Left lung (tissue), 10 donors: ENCODE measurements around the gene NQO1. TPM values are rescaled to one million over a fixed set of nuclear protein-coding genes. Genes with fewer than 3 reads are reported as not detected.

ENCODE experiments used
- ATAC-seq: fragments of 200-7000 bp; cut with Tn5 transposase; one replicate; pipeline ENCODE4 v1.9.1; 2020; ENCODE audit warnings: moderate library complexity
- DNase-seq, 4 donors: peaks; one replicate each; pipeline ENCODE4 v3.0.0-alpha.2; 2013 to 2020
- H3K27ac ChIP-seq, 2 donors: fragments of 200-600 bp; sonication (generic) in 1 of 2; one replicate each; pipeline versions ENCODE4 v1.5.0 to v1.8.0; 2020 to 2021
- H3K27me3 ChIP-seq, 2 donors: fragments of 200-600 bp; sonication (generic) in 1 of 2; one replicate each; pipeline versions ENCODE4 v1.5.0 to v1.8.0; 2020 to 2021
- H3K36me3 ChIP-seq, 2 donors: fragments of 200-600 bp; sonication (generic) in 1 of 2; one replicate each; pipeline versions ENCODE4 v1.5.0 to v1.8.0; 2020 to 2021
- H3K4me1 ChIP-seq, 2 donors: fragments of 200-600 bp; one replicate each; pipeline ENCODE4 v1.8.0; 2021
- H3K4me3 ChIP-seq, 2 donors: fragments of 200-600 bp; sonication (generic) in 1 of 2; one replicate each; pipeline versions ENCODE4 v1.5.0 to v1.8.0; 2020 to 2021; ENCODE audit warnings: mild to moderate bottlenecking in 1 of 2
- H3K9me3 ChIP-seq, 2 donors: fragments of 200-600 bp; sonication (generic) in 1 of 2; one replicate each; pipeline versions ENCODE4 v1.5.0 to v1.8.0; 2020 to 2021
- intact Hi-C, 2 donors: fragments of 100-400 bp; cut with DNase I; formaldehyde crosslinking; loops; one replicate each; pipeline versions ENCODE4 v1.11.2 to v1.14.2; 2022
- polyA plus RNA-seq, 6 donors: library from polyadenylated mRNA; unstranded; fragments of 120-200 nt; gene quantifications; one replicate each; pipeline ENCODE4 v1.2.1, GENCODE V29; 2013; ENCODE audit not compliant: insufficient read length in 6 of 6
- total RNA-seq, 2 donors: library from RNA; stranded (reverse); fragmentation: NEBNext Ultra II Directional; extraction: Animal tissue kit (Norgen Biotek cat#: 25700); gene quantifications; one replicate each; pipeline ENCODE4 v1.2.1, GENCODE V29; 2021
- TF ChIP-seq, protein P1 (sequence below), 2 donors: fragments of 200-600 bp; sonication (generic) in 1 of 2; IDR thresholded peaks; one replicate each; pipeline versions ENCODE4 v1.5.0 to v1.8.0; 2021; ENCODE audit warnings: antibody characterized with exemption in 2 of 2
- donor health status: DM: no; HTN: yes; CAD: no.
- donor health status: DM: no; HTN: no; CAD: no.

The NQO1 gene
- total and polyA plus RNA-seq, 8 donors: 9.4 to 78.4 (median 14.2) TPM

DNA sequence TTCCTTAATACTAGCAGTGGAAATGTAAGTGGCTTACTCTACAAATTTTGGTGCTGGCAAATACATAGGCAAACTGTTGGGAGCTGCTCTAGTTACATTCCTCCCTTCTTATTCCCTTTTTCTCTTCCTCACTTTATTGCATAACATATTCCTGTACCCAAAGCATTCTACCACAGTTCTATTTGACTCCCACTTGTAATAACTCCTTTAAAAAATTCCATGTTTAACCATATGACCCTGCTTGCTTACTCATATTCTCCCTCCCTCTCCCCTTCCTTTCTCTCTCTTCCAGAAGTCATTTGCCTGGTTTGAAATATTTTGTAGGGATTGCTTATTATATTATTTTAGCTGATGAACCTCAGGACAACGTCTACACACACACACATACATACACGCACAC is 22.7 kb downstream of the NQO1 start:
- intact Hi-C loops: loop anchor here in 1 of 2 donors (10.0 kb wide), 1 partner anchor 51 kb away; the partner anchor contains the start of gene NOB1
- Histone ChIP-seq H3K4me3 (no peak overlapping the region), H3K27me3 (no peaks in the 10 kb centered on the region), H3K9me3 (no peaks in the 10 kb centered on the region), H3K27ac (no peak overlapping the region), H3K4me1 (no peaks in the 10 kb centered on the region), H3K36me3 (peaks cover 0 to 25% of the 10 kb centered on the region in 2 donors)
- peak; percentile 43 for ATAC-seq
- TF ChIP-seq, protein P1, sequence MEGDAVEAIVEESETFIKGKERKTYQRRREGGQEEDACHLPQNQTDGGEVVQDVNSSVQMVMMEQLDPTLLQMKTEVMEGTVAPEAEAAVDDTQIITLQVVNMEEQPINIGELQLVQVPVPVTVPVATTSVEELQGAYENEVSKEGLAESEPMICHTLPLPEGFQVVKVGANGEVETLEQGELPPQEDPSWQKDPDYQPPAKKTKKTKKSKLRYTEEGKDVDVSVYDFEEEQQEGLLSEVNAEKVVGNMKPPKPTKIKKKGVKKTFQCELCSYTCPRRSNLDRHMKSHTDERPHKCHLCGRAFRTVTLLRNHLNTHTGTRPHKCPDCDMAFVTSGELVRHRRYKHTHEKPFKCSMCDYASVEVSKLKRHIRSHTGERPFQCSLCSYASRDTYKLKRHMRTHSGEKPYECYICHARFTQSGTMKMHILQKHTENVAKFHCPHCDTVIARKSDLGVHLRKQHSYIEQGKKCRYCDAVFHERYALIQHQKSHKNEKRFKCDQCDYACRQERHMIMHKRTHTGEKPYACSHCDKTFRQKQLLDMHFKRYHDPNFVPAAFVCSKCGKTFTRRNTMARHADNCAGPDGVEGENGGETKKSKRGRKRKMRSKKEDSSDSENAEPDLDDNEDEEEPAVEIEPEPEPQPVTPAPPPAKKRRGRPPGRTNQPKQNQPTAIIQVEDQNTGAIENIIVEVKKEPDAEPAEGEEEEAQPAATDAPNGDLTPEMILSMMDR (IDR thresholded peaks at IDR 0.05): no peak
- DNase-seq: no peak

DNA sequence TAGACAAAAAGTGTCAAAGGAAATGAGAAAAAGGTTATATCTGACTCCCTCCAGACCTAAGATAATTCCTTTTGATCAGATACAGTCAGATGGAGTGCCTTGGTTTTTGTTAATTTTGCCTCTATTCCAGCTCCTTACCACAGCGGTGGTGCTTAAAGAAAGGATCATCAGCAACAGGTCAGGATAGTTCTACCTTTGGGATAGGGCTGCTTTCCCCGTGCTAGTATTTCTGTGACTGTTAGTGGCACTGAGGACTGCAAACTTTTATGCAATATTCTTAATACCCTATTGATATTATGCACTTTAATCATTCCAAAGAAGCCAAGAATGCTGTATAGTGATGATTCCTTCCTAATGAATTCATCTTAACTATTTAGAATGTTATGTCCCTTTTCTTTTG is 24.5 kb downstream of the NQO1 start:
- intact Hi-C loops: loop anchor here in 1 of 2 donors (10.0 kb wide), 1 partner anchor 53 kb away; the partner anchor contains the start of gene NOB1
- no peak for ATAC-seq

DNA sequence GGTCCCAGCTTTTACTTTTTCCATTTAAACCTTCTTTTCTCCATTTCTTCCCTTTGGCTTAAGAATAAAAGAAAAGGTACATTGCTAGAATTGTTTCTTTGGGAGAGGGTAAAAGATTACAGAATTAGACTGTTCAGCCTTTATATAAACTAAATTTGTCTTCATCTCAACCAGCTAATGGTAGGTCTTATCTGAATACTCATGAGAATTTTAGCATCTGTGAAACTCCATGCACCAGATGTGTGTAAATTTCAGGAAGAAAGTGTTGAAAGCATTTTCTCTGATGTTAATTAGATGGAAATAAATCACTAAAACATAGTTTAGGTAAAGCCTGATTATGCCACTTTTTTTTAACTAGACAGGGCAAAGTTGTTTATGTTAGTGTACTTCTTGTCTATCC is 24.9 kb downstream of the NQO1 start:
- H3K36me3 ChIP-seq: peaks cover 0 to 30% of the 10 kb centered on the region in 2 donors
- no peaks in the 10 kb centered on the region for H3K9me3 ChIP-seq
- H3K4me1 ChIP-seq: no peaks in the 10 kb centered on the region
- no peak overlapping the region for H3K4me3 ChIP-seq
- DNase-seq (no peak), ATAC-seq (no peak)
- intact Hi-C loops: loop anchor here in 1 of 2 donors (10.0 kb wide), 1 partner anchor 53 kb away; the partner anchor contains the start of gene NOB1
- TF ChIP-seq, protein P1 (IDR thresholded peaks at IDR 0.05): no peak
- H3K27me3 ChIP-seq: no peaks in the 10 kb centered on the region
- no peak overlapping the region for H3K27ac ChIP-seq

More for the DNA sequence above, 24.5 kb downstream of the NQO1 start:
- TF ChIP-seq, protein P1 (IDR thresholded peaks at IDR 0.05): no peak
- Histone ChIP-seq H3K36me3 (peaks cover 0 to 26% of the 10 kb centered on the region in 2 donors), H3K4me3 (no peak overlapping the region), H3K27ac (no peak overlapping the region), H3K4me1 (no peaks in the 10 kb centered on the region), H3K9me3 (no peaks in the 10 kb centered on the region), H3K27me3 (no peaks in the 10 kb centered on the region)
- no peak for DNase-seq

DNA sequence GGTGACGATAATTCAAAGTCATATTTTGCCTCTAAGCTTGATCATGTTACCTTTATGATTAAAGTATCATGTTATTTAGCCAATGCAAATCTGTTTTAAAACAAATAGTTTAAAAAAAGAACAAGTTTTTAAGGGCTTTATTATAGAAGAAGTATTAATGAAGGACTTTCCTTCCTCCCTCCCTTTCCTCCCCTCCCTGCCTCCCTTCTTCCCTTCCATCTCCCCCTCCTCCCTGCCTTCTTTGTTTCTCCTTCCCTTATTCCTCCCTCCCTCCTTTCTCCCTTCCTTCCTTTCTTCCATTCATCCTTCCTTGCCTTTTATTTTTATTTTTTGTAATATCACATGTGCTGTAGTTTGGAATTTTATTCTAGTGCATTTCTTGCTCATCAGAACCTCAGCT is 26.4 kb downstream of the NQO1 start:
- no peaks in the 10 kb centered on the region for H3K4me1 ChIP-seq
- peaks cover 0 to 45% of the 10 kb centered on the region in 2 donors for H3K36me3 ChIP-seq
- H3K9me3 ChIP-seq: no peaks in the 10 kb centered on the region
- no peak for ATAC-seq
- intact Hi-C loops: loop anchor here in 1 of 2 donors (10.0 kb wide), 1 partner anchor 55 kb away; the partner anchor contains the start of gene NOB1
- H3K27ac ChIP-seq: no peak overlapping the region
- TF ChIP-seq, protein P1 (IDR thresholded peaks at IDR 0.05): no peak
- DNase-seq: no peak
- H3K27me3 ChIP-seq: no peaks in the 10 kb centered on the region
- no peak overlapping the region for H3K4me3 ChIP-seq

DNA sequence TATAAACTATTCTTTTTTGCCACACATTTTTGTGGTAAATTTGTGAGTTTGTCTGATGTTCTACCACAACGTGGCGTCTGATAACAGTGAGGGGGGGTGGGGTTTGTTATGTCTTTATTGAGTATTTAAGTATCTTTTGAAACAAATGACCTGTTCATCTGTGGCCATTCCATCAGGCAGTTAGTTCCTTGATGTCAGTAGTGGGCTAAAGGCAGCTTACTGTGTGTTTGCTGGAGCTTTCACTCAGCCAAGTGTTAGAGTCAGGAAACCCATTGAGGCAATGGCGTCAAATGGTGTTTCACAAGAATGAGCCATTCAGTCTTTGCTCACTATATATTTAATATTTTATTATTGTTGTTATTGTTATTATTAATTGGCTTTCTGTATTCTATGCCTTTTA is 28.0 kb downstream of the NQO1 start:
- peaks cover 0 to 60% of the 10 kb centered on the region in 2 donors for H3K36me3 ChIP-seq
- intact Hi-C loops: no loop called here

More for the DNA sequence above, 28.0 kb downstream of the NQO1 start:
- no peak overlapping the region for H3K27ac ChIP-seq
- H3K4me3 ChIP-seq: no peak overlapping the region
- H3K9me3 ChIP-seq: no peaks in the 10 kb centered on the region
- H3K27me3 ChIP-seq: no peaks in the 10 kb centered on the region
- TF ChIP-seq, protein P1 (IDR thresholded peaks at IDR 0.05): no peak
- DNase-seq (no peak), ATAC-seq (no peak)
- no peaks in the 10 kb centered on the region for H3K4me1 ChIP-seq
